K562 (cell line): ENCODE measurements around the gene PPTC7. TPM values are rescaled to one million over a fixed set of nuclear protein-coding genes. Genes with fewer than 3 reads are reported as not detected.

ENCODE experiments used
- CAMTA2 ChIP-seq: fragments of 250-450 bp; sonication (Bioruptor Pico); conservative IDR thresholded peaks from 2 replicates; pipeline ENCODE4 v1.5.1; 2022
- CEBPG ChIP-seq, 3 experiments: fragments of 200-800 bp in 1 of 3; sonication (Bioruptor generic) in 1 of 3; sonication (generic) in 1 of 3; formaldehyde crosslinking in 1 of 3; IDR thresholded peaks in 2 of 3; conservative IDR thresholded peaks in 1 of 3; 2 replicates each; pipeline versions ENCODE4 v1.6.1 to v1.8.0; 2016 to 2022; ENCODE audit warnings: missing compliant biosample characterization in 2 of 3, missing genetic modification characterization in 2 of 3, mild to moderate bottlenecking in 1 of 3, missing genetic modification reagents in 1 of 3
- ELF1 ChIP-seq: fragments of 200-800 bp; sonication (Bioruptor generic); IDR thresholded peaks from 2 replicates; pipeline ENCODE4 v1.6.1; 2016; ENCODE audit warnings: missing genetic modification characterization, missing compliant biosample characterization
- ETV5 ChIP-seq: sonication (generic); formaldehyde crosslinking; IDR thresholded peaks from 2 replicates; pipeline ENCODE4 v1.4.0; 2020; ENCODE audit warnings: low read depth, mild to moderate bottlenecking, missing genetic modification reagents
- FOXP4 ChIP-seq: sonication (generic); formaldehyde crosslinking; IDR thresholded peaks from 2 replicates; pipeline ENCODE4 v1.8.0; 2022; ENCODE audit warnings: mild to moderate bottlenecking, missing genetic modification reagents, borderline replicate concordance
- HMBOX1 ChIP-seq: sonication (generic); IDR thresholded peaks from 2 replicates; pipeline ENCODE4 v1.6.1; 2016
- MBD2 ChIP-seq: sonication (generic); IDR thresholded peaks from 2 replicates; pipeline ENCODE4 v1.6.1; 2016; ENCODE audit warnings: low read depth, borderline replicate concordance
- MECOM ChIP-seq: fragments of 250-450 bp; sonication (Bioruptor Pico); IDR thresholded peaks from 2 replicates; pipeline ENCODE4 v1.8.0; 2022; ENCODE audit warnings: inconsistent platforms
- TCF7L2 ChIP-seq: fragments of 150-350 bp; IDR thresholded peaks from 2 replicates; pipeline ENCODE4 v1.6.1; 2016; ENCODE audit warnings: low read depth, mild to moderate bottlenecking, low read length, moderate library complexity
- TCFL5 ChIP-seq: fragments of 250-450 bp; sonication (Bioruptor Pico); conservative IDR thresholded peaks from 2 replicates; pipeline ENCODE4 v1.6.1; 2021; ENCODE audit warnings: mild to moderate bottlenecking, moderate library complexity, matching md5 sums
- TRIM28 ChIP-seq: fragments of 450-650 bp; IDR thresholded peaks from 2 replicates; pipeline ENCODE4 v1.6.1; 2017
- ZBTB2 ChIP-seq: fragments of 450-650 bp; IDR thresholded peaks from 2 replicates; pipeline ENCODE4 v1.6.1; 2016; ENCODE audit warnings: antibody characterized with exemption
- ZBTB9 ChIP-seq: fragments of 450-650 bp; formaldehyde crosslinking; IDR thresholded peaks from 2 replicates; pipeline ENCODE4 v1.4.0; 2020; ENCODE audit warnings: mild to moderate bottlenecking, moderate library complexity
- ZNF24 ChIP-seq: fragments of 450-650 bp; IDR thresholded peaks from 2 replicates; pipeline ENCODE4 v1.6.1; 2016
- polyA plus RNA-seq, 8 experiments: library from polyadenylated mRNA; depleted of rRNA in 4 of 8; stranded (reverse) in 5 of 8; unstranded in 3 of 8; fragments of >200 nt; fragmentation: Nextera tagmentation in 2 of 8; fragmentation: Illumina TruSeq in 1 of 8; extraction: Ambion mirVana in 2 of 8; extraction: Trizol in 1 of 8; gene quantifications; 2 replicates each; pipeline versions ENCODE4 v1.2.1 to v1.2.3, GENCODE V29; 2011 to 2014; ENCODE audit warnings: inconsistent platforms in 1 of 8, missing spikeins in 1 of 8
- total RNA-seq, 7 experiments: library from RNA; depleted of rRNA in 6 of 7; stranded (reverse); fragments of >200 nt in 6 of 7; fragmentation: Illumina TruSeq in 2 of 7; extraction: Trizol in 2 of 7; gene quantifications; 2 replicates each; pipeline versions ENCODE4 v1.2.1 to v1.2.3, GENCODE V29; 2011 to 2021; ENCODE audit warnings: low replicate concordance in 1 of 7
- TF ChIP-seq, protein P1 (sequence below), 2 experiments: fragments of 450-650 bp in 1 of 2; sonication (generic) in 1 of 2; formaldehyde crosslinking in 1 of 2; IDR thresholded peaks in 1 of 2; conservative IDR thresholded peaks in 1 of 2; 2 replicates each; pipeline versions ENCODE4 v1.6.1 to v1.8.1; 2016 to 2023; ENCODE audit warnings: mild to moderate bottlenecking in 2 of 2, moderate library complexity in 2 of 2, inconsistent platforms in 1 of 2, missing genetic modification reagents in 1 of 2
- TF ChIP-seq, protein P2 (sequence below): fragments of 250-450 bp; sonication (Bioruptor Pico); IDR thresholded peaks from 2 replicates; pipeline ENCODE4 v1.4.0; 2020; ENCODE audit warnings: mild to moderate bottlenecking
- TF ChIP-seq, protein P3 (sequence below): fragments of 250-450 bp; sonication (Bioruptor Pico); IDR thresholded peaks from 2 replicates; pipeline ENCODE4 v1.8.0; 2022; ENCODE audit warnings: moderate library complexity, mild to moderate bottlenecking, inconsistent platforms

Gene PPTC7
- total and polyA plus RNA-seq, 9 of the 15 experiments (the other 6 are each of a cell fraction or from before 2014, with no cell fraction given), result 2.6 to 23.1 (median 11.9) TPM

DNA sequence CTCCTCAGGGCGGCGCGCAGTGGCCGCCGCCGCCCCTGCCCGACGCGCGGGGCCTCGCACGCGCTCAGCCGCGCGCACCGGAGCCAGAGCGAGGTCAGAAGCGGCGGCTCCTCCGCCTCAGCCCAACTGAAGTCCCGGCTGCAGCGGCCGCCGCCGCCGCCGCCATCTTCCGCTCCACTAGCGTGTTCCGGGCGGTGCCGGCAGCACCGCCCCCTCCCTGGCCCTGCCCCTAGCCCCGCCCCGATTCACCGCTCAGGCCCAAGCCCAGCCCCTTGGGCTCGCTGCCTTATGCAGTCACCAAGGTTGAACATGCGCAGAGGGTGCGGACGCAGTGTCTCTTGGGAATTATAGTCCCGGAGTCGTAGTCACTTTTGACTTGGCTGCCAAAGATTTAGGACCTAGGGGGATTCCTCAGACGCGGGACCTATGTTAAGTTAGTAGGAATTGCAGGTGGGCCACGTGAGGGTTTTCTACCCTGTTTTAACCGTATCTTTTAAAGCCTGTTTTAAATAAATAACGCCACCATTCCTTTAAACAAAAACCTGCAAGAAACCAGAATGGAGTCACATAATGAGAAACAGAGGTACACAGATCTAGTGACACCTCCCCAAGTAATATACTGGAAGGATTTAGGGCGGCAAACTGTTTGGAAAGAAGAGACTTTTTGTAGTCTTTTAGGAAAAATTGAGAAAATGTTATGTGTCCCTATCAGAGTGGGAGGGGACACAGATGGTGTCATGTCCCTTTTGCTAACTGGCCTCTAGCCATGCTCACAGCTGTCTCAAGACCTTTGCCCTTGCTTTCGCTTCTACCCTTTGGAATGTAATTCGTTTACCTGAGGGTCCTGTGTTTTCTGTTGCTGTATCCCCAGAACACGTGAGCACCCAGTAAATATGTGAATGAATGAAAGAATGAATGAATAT, at the start of gene PPTC7 (continued):
- TF ChIP-seq TCFL5 (CRISPR knock-in tag) (no peak), FOXP4 (CRISPR knock-in tag) (no peak), MBD2 (no peak), TCF7L2 (no peak), ZBTB2 (peak; percentile 88), ETV5 (CRISPR knock-in tag) (no peak), ZBTB9 (CRISPR knock-in tag) (no peak), CEBPG (CRISPR knock-in tag; IDR thresholded peaks at IDR 0.05) (no peak), CEBPG (tag; conservative IDR thresholded peaks at IDR 0.05 in 1 of 2, IDR thresholded peaks at IDR 0.05 in 1 of 2) (no peak), ELF1 (tag) (peak; percentile 48; the same call in 1 of the 2 replicates), CAMTA2 (CRISPR knock-in tag) (no peak), ZNF24 (0 out of 2 replicates have a peak, but pooled peaks have one; percentile 30), MECOM (CRISPR knock-in tag) (no peak), HMBOX1 (no peak), TRIM28 (no peak)
- TF ChIP-seq, protein P1, sequence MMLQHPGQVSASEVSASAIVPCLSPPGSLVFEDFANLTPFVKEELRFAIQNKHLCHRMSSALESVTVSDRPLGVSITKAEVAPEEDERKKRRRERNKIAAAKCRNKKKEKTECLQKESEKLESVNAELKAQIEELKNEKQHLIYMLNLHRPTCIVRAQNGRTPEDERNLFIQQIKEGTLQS (IDR thresholded peaks at IDR 0.05), result no peak
- TF ChIP-seq, protein P1 (CRISPR knock-in tag; conservative IDR thresholded peaks at IDR 0.05), result 0 out of 2 replicates have a peak, but pooled peaks have one; percentile 64
- TF ChIP-seq, protein P2, sequence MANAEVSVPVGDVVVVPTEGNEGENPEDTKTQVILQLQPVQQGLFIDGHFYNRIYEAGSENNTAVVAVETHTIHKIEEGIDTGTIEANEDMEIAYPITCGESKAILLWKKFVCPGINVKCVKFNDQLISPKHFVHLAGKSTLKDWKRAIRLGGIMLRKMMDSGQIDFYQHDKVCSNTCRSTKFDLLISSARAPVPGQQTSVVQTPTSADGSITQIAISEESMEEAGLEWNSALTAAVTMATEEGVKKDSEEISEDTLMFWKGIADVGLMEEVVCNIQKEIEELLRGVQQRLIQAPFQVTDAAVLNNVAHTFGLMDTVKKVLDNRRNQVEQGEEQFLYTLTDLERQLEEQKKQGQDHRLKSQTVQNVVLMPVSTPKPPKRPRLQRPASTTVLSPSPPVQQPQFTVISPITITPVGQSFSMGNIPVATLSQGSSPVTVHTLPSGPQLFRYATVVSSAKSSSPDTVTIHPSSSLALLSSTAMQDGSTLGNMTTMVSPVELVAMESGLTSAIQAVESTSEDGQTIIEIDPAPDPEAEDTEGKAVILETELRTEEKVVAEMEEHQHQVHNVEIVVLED (CRISPR knock-in tag), result no peak
- TF ChIP-seq, protein P3, sequence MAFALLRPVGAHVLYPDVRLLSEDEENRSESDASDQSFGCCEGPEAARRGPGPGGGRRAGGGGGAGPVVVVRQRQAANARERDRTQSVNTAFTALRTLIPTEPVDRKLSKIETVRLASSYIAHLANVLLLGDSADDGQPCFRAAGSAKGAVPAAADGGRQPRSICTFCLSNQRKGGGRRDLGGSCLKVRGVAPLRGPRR, result no peak
